ENCODE results near the gene WIZ. TPM values are rescaled to one million over a fixed set of nuclear protein-coding genes. Genes with fewer than 3 reads are reported as not detected.

Gene WIZ, protein sequence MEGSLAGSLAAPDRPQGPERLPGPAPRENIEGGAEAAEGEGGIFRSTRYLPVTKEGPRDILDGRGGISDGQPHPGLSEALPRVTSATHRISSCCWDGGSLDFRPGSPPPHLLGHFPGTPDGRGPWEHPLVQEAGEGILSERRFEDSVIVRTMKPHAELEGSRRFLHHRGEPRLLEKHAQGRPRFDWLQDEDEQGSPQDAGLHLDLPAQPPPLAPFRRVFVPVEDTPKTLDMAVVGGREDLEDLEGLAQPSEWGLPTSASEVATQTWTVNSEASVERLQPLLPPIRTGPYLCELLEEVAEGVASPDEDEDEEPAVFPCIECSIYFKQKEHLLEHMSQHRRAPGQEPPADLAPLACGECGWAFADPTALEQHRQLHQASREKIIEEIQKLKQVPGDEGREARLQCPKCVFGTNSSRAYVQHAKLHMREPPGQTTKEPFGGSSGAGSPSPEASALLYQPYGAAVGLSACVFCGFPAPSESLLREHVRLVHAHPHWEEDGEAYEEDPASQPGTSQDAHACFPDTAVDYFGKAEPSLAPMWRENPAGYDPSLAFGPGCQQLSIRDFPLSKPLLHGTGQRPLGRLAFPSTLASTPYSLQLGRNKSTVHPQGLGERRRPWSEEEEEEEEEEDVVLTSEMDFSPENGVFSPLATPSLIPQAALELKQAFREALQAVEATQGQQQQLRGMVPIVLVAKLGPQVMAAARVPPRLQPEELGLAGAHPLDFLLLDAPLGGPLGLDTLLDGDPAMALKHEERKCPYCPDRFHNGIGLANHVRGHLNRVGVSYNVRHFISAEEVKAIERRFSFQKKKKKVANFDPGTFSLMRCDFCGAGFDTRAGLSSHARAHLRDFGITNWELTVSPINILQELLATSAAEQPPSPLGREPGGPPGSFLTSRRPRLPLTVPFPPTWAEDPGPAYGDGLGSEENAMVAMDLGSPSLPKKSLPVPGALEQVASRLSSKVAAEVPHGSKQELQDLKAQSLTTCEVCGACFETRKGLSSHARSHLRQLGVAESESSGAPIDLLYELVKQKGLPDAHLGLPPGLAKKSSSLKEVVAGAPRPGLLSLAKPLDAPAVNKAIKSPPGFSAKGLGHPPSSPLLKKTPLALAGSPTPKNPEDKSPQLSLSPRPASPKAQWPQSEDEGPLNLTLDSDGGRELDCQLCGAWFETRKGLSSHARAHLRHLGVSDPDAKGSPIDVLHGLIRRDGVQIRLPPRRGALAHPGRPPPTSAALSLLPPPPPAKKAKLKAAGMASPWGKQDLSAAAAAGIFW (N-terminal part only)
- total RNA-seq = 10 to 100 TPM; 23.0 to 48.5 (median 29.6) TPM

DNA sequence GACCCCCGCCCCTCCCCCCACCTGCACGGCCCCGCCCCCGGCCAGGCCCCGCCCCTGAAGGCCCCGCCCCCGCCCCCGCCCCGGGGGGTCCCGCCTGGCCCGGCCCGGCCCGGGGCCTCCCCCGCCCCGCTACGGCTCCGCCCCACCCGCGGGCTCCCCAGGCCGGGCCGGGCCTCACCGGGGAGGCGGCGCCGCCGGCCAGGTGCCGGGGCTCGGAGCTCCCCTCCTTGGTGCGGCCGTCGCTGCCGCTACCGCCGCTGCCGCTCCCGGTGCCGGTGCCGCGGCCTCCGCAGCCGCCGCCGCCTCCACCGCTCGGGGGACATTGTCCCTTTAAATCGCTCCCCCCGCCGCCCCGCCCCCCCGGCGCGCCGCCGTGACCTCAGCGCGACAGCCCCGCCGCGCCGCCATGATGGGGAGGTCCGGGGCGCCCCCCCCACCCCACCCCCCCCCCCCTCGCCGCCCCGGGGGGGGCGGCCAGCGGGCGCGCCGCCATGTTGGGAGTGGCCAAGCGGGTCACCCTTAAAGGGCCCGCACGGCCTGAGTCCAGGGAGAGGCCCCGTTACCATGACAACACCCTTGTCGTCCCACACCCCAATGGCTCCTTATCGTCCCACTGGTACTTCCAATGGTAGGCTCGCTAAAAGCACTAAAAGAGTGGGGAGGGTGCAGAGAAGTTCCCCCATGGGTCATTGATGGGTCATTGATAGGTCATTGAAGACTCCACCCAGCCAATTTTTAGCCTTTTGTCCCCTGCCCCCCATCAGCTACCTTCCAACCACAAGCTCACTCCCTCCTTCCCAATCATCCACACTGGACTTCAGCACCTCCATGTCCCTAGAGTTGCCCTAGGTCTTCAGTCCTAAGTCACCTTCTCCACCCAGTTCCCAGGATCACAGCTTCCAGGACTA lies at the start of gene WIZ:
WIZ (minus strand) TSS at position 337 of the 908 bp plus-strand sequence. CDS start 1,649 bp downstream, outside the sequence.
- peak; percentile 86 to 87 for DNase-seq

DNA sequence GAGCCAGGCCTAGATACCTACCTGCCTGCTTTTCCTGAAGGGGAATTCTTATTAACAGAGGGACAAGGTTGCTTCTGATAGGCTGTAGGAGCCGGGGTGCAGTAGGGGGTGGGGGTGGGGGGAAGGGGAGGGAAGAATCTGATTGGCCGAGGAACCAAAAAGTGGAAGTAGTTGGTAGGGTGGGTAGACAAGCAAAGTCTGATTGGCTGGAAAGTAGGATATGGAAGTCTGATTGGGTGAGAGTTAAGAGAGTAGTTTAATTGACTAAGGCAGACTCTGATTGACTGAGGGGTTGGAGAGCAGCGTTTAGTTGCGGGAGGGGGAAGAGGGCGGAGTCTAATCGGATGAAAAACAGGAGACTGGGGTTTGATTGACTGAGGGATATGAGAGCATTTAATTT lies 49.2 kb upstream of the WIZ start:
- no peaks in the 10 kb centered on the region for H3K9me3 ChIP-seq
- no peak for DNase-seq
- no peak overlapping the region for H3K27ac ChIP-seq
- H3K27me3 ChIP-seq = no peaks in the 10 kb centered on the region
- TF ChIP-seq POLR2A (IDR thresholded peaks at IDR 0.05) = no peak
- TF ChIP-seq, protein P1, sequence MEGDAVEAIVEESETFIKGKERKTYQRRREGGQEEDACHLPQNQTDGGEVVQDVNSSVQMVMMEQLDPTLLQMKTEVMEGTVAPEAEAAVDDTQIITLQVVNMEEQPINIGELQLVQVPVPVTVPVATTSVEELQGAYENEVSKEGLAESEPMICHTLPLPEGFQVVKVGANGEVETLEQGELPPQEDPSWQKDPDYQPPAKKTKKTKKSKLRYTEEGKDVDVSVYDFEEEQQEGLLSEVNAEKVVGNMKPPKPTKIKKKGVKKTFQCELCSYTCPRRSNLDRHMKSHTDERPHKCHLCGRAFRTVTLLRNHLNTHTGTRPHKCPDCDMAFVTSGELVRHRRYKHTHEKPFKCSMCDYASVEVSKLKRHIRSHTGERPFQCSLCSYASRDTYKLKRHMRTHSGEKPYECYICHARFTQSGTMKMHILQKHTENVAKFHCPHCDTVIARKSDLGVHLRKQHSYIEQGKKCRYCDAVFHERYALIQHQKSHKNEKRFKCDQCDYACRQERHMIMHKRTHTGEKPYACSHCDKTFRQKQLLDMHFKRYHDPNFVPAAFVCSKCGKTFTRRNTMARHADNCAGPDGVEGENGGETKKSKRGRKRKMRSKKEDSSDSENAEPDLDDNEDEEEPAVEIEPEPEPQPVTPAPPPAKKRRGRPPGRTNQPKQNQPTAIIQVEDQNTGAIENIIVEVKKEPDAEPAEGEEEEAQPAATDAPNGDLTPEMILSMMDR (IDR thresholded peaks at IDR 0.05) = no peak
- intact Hi-C loops (cut with DNase I) = no loop called here
- no peaks in the 10 kb centered on the region for H3K36me3 ChIP-seq
- H3K4me1 ChIP-seq = no peaks in the 10 kb centered on the region
- WGBS, 2 donors = 59 to 62% methylated on average over 6 of the region's 6 CpGs
- H3K4me3 ChIP-seq (replicated peaks in 1 of 3) = no peak overlapping the region

More for the DNA sequence above, at the start of gene WIZ:
- H3K4me3 ChIP-seq (replicated peaks in 1 of 3) = peak within 1 kb of the TSS in 2 of 3 donors; percentile 35 to 80
- intact Hi-C loops (cut with DNase I) = loop anchor here (2.0 kb wide), 1 partner anchor 17 kb away; no protein-coding TSS in a partner anchor
- H3K27me3 ChIP-seq = no peaks in the 10 kb centered on the region
- no peak for TF ChIP-seq POLR2A (IDR thresholded peaks at IDR 0.05)
- TF ChIP-seq, protein P1 (IDR thresholded peaks at IDR 0.05) = no peak
- no peaks in the 10 kb centered on the region for H3K36me3 ChIP-seq
- H3K27ac ChIP-seq = peak within 1 kb of the TSS; percentile 32 to 74 (median 73)
- H3K4me1 ChIP-seq = peaks cover 16 to 22% of the 10 kb centered on the region in 2 donors
- WGBS, 2 donors = 0 to 5% methylated on average over 4 to 7 of the region's 77 CpGs
- no peaks in the 10 kb centered on the region for H3K9me3 ChIP-seq

DNA sequence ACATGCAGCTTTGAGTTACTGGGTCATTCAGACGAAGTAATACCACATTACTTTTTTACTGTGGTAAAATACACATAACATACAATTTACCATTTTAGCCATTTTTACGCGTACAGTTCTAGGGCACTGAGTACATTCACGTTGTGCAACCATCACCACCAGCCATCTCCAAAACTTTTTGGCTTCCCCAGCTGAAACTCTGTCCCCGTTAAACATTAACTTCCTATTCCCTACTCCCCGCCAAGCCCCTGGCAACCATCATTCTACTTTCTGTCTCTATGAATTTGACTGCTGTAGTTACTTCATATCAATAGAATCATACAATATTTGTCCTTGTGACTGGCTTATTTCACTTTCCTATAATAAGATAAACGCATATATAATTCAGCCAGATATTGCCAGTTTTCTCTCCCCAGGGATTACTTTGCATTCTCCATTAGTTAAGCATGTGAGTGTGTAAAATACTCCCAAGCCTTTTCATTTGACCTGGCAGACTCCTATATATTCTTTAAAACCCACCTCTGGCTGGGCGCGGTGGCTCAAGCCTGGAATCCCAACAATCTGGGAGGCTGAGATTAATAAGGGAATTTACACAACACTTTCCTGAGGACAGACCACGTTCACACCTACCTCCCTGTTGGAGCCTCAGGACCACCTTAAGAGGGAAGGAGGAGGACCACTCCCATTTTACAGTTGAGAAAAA lies 48.6 kb upstream of the WIZ start:
- WGBS, 2 donors = 75 to 83% methylated on average over 10 of the region's 10 CpGs
- TF ChIP-seq, protein P1 (IDR thresholded peaks at IDR 0.05) = no peak
- TF ChIP-seq POLR2A (IDR thresholded peaks at IDR 0.05) = no peak
- Histone ChIP-seq H3K27ac (no peak overlapping the region), H3K36me3 (no peaks in the 10 kb centered on the region), H3K27me3 (no peaks in the 10 kb centered on the region), H3K4me1 (no peaks in the 10 kb centered on the region), H3K4me3 (replicated peaks in 1 of 3) (no peak overlapping the region), H3K9me3 (no peaks in the 10 kb centered on the region)
- no peak for DNase-seq
- intact Hi-C loops (cut with DNase I) = no loop called here

DNA sequence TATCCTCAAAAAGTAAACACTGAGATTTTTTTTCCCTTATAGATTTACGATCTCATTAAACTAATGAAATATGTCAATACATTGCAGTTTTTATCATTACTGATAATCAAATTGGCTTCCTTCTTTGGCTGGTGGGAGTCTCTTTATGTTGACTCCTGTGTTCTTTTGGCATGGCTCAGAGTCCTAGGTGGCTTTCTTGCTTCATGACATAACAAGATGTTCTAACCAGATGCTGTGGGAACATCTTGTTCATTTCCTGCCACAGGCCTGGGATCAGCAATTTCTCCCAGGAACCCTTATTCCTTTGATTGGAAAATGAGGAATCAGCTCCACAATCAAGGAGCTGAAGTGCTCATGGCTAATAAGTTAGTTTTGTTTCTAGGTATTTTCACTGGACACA lies 45.4 kb upstream of the WIZ start:
- WGBS, 2 donors = 89 to 92% methylated on average over 1 of the region's 1 CpG
- Histone ChIP-seq H3K36me3 (no peaks in the 10 kb centered on the region), H3K4me1 (no peaks in the 10 kb centered on the region), H3K9me3 (no peaks in the 10 kb centered on the region), H3K27me3 (no peaks in the 10 kb centered on the region), H3K4me3 (replicated peaks in 1 of 3) (no peak overlapping the region), H3K27ac (no peak overlapping the region)
- TF ChIP-seq, protein P1 (IDR thresholded peaks at IDR 0.05) = no peak
- no peak for TF ChIP-seq POLR2A (IDR thresholded peaks at IDR 0.05)
- intact Hi-C loops (cut with DNase I) = no loop called here
- no peak for DNase-seq
